Midbrain (tissue), 1 donor: ENCODE data around the gene BIK.
"Not testable (repeated sequence)": the region's sequence is repeated elsewhere in the genome, so short reads cannot be mapped to it uniquely, and the experiment has no call there.

Experiments
- DNase-seq: peaks from one replicate; lab custom pipeline; 2025; lab: John Stamatoyannopoulos, UW

Gene BIK

GRCh38 chr22:43104950-43105349, 5.6 kb upstream of the BIK start:
- DNase-seq, result not testable (repeated sequence)

GRCh38 chr22:43106302-43106701, 4.2 kb upstream of the BIK start:
- no peak for DNase-seq

- DNase-seq, result no peak
Measured at GRCh38 chr22:43109511-43109910, 1.0 kb upstream of the BIK start.

- no peak for DNase-seq
Measured at GRCh38 chr22:43109921-43110443, 568 bp upstream of the BIK start.

- DNase-seq, result no peak
Measured at GRCh38 chr22:43110927-43111623, 525 bp downstream of the BIK start.

GRCh38 chr22:43113526-43114251, 3.1 kb downstream of the BIK start:
- no peak for DNase-seq

GRCh38 chr22:43114958-43115357, 4.4 kb downstream of the BIK start:
- no peak for DNase-seq

- DNase-seq, result no peak
Measured at GRCh38 chr22:43116932-43117331, 6.4 kb downstream of the BIK start.

- no peak for DNase-seq
Measured at GRCh38 chr22:43118024-43118849, 7.7 kb downstream of the BIK start.

GRCh38 chr22:43118953-43119458, 8.5 kb downstream of the BIK start:
- DNase-seq, result no peak

GRCh38 chr22:43126501-43127165, 16.1 kb downstream of the BIK start:
- no peak for DNase-seq

GRCh38 chr22:43127166-43127908, 16.8 kb downstream of the BIK start:
- no peak for DNase-seq

- DNase-seq, result no peak
Measured at GRCh38 chr22:43128116-43128515, 17.6 kb downstream of the BIK start.

- no peak for DNase-seq
Measured at GRCh38 chr22:43128928-43129424, 18.4 kb downstream of the BIK start.

- no peak for DNase-seq
Measured at GRCh38 chr22:43129426-43130425, 19.2 kb downstream of the BIK start.

GRCh38 chr22:43131773-43132501, 21.4 kb downstream of the BIK start:
- no peak for DNase-seq

- no peak for DNase-seq
Measured at GRCh38 chr22:43133401-43133800, 22.9 kb downstream of the BIK start.

- DNase-seq, result no peak
Measured at GRCh38 chr22:43134553-43134952, 24.0 kb downstream of the BIK start.

- no peak for DNase-seq
Measured at GRCh38 chr22:43135565-43135964, 25.0 kb downstream of the BIK start.
